ENCODE measurements around the gene DOK5.

DOK5 gene

DNA sequence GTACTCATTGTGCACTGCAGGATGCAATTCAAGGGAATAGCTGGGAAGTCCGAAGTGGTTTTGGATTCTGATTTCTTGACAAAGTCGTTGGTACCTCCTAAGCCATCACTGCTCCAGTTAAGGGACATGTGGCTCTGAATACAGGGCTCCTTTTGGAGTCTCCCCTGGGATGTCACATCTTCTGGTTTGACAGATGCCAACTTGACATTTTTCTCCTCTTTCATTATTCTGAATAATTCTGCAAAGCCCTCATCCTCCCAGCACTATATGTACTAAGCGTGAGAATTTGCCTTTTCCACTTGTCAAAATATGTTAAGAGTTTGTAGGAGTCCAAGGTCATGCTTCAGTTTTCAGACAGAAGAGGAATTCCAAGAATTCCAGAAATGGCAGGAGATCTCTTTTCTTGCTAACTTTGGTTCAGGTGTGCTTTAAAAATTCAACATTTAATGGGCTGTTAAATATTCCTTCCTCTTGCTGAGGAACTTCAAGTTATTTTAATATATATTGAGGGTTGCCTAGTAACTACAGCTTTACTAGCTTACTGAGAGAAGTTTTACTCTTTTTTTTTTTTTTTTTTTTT is 38.7 kb downstream of the DOK5 start:
- no peak for DNase-seq (ENCODE audit: low read depth)

DNA sequence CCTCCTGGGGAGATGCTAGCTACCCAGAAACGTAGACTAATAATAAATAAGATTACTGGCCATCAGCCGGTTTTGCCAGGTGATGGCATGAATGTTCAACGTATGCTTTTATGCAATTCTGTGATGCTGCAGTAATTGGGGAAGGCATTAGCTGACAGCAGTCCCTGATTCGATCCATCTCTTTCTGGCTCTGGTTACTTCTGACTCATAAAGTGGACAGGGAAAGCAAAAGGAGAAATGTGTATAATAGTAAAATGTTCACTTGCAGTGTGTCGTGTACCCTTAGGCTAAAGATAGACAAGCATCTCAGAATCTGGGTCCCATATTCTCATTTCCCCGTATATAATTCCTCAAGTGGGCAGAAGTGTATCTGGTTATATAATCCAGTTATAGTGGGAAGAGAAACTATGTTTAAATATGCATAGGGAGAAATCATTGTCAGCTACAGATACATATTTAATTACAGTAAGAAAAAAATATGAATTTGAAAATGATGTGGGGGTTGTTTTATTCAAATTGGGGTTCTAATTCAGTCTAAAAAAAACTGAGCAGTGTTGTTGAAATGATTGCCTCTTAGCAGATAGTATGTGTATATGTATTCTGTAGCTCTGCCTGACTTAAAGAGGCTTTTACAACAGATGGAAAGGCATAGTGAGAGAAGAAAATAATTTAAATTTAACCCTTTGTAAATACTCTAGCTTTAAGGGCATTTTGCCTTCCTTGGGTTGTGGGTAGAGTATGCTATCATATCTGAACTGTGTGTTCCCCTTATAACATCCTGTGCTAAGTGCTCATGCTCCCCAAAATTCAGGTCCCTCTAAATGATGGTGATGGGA is 40.6 kb downstream of the DOK5 start:
- no peak for DNase-seq (ENCODE audit: low read depth)

DNA sequence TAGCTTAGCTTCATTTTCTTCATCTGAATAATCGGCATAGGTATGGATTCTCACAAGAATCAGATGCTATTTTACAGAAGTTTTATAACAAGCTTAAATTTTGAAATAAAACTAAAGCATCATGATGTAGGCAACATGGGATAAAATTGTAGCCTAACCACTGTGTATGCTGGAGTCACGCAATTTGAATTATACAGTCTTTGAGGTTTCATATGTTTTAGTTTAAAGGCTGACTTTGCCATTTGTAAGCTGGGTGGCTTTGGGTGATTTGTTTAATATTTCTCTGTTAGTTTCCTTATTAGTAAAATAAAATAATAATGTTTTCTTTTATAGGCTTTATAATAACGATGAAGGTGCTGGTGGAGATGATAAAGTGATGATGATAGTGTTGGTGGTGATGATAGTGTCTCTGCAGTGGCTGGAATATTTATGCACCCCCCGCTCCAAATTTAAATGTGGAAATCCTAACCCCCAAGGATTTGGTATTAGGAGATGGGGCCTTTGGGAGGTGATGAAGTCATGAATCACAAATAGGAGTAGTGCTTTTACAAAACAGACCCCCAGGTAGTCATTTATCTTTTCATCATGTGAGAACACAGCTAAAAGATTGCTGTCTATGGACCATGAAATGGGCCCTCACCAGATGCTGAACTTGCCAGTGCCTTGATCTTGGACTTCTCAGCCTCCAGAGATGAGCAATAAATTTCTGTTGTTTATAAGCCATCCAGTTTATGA is 42.0 kb downstream of the DOK5 start:
- no peak for DNase-seq (ENCODE audit: low read depth)

DNA sequence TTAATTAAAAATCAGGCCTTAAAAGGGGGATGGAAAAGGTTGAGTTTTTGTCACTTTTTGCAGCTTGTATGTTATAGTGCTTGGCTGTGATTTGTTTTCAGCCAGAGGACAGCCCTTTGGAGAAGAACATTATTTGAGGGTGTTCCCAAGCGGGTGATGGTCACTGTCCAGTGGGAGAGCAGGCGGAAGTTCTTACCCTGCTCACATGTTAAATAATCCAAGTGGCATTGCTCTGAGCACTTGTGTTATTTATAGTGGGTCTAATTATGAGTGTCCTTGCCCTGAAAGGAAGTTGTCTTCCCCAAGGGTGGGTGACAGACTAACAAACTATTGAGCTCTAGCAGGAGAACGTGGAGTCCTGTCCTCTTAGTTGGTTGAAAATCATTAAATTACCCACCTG is 49.5 kb downstream of the DOK5 start:
- DNase-seq (ENCODE audit: low read depth), result no peak

DNA sequence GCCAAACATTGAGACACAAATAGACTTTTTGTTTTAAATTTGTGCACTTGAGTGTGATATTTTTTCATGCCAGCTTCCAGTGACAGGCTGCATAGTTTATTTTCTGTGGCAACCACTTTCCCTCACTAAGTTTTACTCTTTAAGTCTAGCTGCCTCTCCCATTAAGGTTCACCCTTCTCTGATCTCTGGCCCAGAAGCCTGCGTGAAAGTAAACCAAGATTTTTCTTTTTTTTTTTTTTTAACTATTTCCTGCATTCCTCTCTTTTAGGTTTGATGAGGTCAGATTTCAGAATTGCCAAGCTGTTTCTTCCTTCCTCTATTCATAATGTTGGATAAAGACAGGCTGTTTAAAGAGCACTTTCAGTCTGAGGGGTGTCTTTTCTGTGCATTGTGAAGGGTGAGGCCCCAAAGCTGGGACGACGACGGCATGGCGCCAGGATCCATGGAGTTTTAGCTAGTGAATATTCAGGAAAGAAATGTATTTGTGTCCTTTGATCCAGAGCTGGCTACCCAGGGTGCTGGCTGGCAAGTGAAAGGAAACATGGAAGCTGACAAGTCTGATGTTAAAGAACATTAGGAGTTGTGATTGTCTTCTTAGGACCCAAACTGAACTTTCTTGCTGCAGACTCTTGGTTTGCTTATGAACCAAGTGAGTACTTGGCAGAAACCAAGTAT is 50.7 kb downstream of the DOK5 start:
- no peak for DNase-seq (ENCODE audit: low read depth)

DNA sequence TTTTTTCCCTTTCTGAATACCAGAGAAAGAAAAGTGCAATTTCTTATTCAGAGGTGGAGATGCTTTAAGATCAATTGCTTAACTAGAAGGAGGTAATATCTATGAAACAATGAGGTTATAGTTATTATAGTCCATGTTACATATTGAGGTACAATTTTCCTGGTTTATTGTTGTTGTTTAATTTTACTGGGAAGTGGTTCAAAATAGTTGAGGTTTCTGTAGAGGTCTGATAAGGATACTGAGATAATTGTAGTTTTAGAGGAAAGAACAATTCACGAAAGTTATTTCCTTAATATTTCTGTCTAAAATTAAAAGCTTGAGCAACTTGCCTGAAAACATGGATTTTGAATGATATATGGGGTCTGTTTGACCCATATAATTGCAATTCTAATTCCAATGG is 51.4 kb downstream of the DOK5 start:
- no peak for DNase-seq (ENCODE audit: low read depth)

DNA sequence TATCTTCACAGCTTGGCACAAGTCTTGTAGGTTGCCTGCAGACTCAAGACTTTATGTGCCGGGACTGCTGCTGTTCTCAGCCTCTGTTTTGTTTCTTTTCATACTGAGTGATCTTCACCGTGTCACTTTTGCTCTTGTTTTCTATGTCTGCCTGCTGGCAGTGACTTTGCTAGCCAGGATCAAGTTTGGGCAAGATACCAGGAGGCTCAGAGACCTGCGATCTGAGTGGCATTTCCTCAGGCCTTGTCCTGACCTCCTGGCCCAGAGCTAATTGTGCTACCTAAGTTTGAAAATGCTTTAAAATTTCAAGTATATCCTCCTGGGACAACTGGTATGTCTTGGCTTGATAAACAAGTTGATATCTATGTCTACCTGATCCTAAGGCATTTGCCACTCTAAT is 57.2 kb downstream of the DOK5 start:
- no peak for DNase-seq (ENCODE audit: low read depth)

DNA sequence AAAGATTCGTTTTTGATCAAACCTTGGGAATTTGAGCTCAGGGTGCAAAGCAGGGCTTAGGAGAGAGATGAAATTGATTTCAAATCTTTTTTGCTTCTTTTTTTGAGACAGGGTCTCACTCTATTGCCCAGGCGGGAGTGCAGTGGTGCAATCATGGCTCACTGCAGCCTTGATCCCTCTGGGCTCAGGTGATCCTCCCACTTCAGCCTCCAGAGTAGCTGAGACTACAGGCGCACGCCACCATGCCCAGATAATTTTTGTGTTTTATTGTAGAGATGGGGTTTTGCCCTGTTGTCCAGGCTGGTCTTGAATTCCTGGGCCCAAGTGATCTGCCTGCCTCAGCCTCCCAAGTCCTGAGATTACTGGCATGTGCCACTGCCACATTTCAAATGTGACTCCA is 58.7 kb downstream of the DOK5 start:
- no peak for DNase-seq (ENCODE audit: low read depth)

DNA sequence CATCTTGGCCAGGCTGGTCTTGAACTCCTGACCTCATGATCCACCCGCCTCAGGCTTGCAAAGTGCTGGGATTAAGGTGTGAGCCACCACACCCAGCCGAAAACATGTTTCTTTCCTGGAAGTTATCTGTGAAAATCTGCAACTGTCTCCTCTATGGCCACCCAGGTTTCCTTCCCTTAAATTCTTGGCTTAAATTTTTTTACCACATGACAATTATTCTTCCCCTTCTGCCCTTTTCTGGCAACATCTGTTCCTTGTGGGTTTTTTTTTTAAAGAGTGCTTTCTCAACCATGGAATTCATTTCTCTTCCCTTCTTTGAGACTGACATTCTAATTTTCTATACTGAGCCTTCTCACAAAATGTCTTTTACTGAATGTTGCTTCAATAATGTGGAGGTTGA is 59.6 kb downstream of the DOK5 start:
- no peak for DNase-seq (ENCODE audit: low read depth)

DNA sequence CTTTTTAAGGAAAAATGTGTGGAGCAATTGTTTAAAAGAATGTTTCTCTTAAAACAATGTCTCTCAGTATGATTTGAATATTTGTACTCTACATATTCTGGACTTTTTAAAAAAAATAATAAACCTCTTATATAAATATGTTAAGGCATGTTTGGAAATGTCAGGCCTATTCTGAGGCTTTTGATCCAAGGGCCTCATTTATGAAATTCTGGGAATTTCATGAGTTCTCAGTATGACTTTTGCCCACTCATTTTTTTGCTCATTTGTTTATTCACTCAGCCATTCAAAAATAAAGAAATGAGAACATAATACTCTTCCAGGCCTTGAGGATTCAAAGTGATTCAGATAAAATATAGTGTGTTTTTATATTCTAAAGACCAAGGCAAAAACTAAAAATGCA is 60.4 kb downstream of the DOK5 start:
- no peak for DNase-seq (ENCODE audit: low read depth)

DNA sequence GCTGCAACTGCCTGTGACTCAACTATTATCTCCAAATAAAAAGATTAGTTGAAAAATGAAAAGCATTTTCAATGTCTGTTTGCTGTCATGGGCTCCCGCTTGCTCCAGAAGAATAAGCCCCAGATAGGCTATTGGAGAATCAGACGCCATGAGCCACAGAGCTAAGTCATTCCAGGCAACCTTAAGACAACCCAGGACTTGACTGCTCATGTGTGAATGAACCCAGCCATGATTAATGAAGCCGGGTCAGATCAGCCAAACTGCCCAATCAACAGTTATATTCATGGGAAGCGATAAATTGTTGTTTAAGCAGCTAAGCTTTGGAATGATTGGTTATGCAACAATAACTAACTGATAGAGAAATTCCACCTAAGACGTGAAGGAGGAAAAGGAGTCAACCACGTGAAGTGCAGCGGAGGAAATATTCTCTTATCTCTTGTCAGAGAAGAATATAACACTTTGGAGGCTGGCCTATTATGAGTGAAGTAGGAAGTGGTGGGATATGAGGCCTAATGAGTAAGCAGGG is 64.2 kb downstream of the DOK5 start:
- DNase-seq (ENCODE audit: low read depth), result no peak

DNA sequence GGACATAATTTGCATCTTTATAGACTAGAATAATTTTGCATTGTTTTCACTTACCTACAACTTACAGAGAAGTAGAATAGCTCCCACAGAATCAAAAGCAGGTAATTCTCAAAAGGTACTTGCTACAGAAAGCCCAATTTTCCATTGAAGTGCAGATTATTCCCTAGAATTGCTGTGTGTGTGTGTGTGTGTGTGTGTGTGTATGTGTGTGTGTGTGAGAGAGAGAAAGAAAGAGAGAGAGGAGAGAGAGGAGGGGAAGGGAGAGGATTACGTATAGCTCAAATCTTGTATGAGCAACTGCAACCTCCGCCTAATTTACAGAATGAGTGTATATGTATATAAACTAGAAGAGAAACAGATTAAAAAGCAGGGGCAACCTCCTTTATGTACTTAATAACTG is 68.0 kb downstream of the DOK5 start:
- no peak for DNase-seq (ENCODE audit: low read depth)

DNA sequence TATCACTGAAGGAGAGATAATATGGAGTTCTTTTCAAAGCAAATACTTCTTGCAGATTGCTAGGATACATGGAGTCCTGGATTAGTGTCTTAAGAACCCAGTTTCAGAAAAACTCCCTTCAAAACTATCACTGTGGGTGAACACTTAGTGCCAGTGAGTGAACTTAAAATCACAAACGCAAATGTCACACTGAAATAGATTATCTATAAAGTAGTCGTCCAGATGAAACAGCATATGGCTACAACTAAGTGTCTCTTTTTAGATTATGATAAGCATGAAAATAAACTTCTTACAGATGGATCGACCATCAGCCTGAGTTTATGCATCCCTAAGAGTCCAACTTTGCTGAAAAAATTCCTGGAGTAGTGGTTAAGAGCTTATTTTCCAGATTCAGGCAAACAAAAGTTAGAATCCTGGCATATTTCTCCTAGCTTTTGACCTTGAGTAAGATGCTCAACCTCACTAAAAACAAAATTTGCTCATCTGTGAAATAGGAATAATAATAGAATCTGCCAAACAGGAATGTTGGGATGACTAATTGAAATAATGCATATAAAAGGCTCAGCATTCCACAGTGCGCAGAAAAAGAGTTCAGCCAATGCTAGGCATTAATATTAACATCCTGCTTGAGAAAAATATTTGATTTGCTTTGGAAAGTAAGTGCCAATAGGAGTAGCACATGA is 70.4 kb downstream of the DOK5 start:
- DNase-seq (ENCODE audit: low read depth), result no peak

DNA sequence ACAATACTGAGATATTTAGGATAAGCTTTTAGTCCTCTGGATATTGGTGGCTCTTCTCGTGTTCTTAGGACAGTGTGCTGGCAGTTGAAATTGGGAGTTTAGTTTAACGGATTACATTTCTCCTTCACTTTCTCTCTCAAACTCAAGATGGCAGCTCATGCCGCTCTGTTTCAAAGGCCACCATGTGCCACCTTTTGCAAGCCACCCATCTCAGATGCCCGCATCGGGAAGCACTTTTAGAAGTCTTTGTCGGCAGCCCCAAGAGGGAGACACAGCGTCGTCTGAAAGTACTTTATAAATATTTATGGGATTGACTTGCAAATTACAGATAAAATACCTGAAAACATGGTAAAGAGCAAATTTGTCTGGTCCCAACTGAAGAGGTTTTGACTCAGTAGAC is 73.5 kb downstream of the DOK5 start:
- no peak for DNase-seq (ENCODE audit: low read depth)

DNA sequence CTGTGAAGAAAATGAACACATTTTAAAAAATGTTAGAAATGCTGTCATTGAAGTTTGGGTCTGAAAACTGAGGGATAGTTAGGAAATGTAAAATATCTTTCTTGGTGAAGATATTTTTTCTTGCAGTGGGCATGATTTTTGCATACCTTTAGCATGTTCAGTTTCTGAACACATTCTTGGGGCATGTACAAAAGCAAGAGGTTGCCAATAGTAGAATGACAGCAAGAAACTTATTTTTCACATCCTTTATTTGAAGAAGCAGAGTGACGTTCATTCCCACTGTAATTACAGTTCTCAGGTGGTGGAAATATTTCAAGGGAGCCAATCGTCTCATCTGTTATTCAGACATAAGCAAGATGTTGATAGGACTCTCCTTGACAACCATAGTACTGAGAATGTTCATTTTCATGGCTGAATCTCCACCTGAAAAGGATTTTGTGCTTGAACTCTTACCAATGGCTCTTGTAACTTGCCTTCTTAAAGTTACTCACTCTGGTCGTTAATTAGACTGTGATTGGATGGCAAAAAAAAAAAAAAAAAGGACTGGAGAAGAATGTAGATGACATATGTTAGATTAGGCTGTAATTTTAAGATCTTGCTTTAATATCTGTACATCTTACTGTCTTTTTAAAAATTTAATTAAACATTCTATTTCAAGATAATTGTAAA is 74.4 kb downstream of the DOK5 start:
- no peak for DNase-seq (ENCODE audit: low read depth)

DNA sequence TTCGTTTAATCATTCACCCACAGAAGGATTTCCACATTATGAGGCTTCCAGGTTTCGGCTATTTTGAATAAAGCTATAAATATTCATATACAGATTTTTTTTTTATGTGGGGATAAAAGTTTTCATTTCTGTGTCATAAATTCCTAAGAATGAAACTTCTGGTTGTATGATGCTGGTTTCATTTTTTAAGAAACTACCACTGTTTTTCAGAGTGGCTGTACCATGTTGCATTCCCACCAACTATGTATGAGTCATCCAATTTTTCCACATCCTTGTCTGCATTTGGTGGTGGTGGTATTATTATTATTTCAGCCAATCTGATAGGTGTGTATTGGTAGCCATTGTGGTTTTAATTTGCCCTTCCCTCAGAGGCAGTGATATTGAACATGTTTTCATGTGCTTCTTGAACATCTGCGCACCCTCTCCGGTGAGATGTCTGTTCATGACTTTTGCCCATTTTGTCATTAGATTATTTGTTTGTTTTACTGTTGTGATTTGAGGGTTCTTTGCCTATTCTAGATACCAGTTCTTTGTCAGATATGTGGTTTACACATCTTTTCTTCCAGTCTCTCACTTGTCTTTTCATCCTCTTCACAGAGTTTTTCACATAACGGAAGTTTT is 75.5 kb downstream of the DOK5 start:
- DNase-seq (ENCODE audit: low read depth), result no peak

DNA sequence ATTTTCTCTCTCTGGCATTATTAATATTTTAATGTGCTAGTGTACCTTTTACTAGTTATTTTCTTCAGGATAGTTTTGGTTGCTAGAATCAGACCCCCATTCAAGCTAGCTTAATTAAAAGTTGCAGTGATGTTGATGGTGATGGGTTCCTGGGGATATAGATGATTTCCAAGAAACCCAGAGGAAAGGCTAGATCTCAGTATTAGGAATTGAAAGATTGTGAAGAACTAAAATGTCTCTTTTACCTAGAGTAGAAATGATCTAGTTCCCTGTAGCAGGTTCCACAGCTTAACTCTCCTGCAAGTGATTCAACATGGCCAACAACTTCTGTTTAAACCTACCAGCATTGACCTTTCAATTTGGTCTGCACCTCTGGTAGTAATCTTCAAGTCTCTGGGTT is 78.6 kb downstream of the DOK5 start:
- DNase-seq (ENCODE audit: low read depth), result no peak

DNA sequence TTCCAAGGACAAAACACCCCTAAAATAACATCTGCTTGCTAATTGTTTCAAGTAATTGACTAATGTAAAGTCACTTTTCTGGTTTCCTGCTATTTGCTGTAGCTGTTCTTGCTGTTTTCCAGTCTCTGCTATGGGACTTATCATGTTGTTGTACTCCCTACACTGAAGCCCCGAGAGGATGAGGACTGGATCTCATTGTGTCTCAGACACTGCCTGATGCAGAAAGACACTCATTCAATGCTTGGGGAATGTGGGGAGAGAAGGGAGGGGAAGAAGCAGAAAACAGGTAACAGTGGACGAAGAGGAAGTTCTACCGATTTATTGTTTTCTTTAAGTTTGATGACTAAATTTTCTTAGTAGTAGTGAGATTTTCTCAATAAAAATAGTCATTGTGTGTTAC is 79.8 kb downstream of the DOK5 start:
- DNase-seq (ENCODE audit: low read depth), result no peak

DNA sequence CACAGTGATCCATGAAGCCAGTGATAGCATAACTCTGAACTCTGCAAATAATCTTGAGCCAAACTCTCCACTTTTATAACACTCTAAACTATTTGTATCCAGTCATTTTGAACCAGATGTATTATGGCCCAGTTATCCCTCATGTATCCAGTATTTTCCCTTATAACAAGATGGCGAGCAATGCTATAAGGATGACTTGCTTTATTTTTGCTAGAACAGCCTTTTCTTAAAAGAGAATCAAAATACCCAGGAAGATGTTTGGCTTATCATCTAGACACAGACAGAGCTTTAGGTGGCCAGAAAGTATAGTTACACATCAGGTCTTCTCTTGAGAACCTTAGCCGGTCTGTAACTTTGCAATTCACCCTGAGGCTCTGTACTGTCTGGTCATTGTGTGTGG is 81.0 kb downstream of the DOK5 start:
- DNase-seq (ENCODE audit: low read depth), result no peak

DNA sequence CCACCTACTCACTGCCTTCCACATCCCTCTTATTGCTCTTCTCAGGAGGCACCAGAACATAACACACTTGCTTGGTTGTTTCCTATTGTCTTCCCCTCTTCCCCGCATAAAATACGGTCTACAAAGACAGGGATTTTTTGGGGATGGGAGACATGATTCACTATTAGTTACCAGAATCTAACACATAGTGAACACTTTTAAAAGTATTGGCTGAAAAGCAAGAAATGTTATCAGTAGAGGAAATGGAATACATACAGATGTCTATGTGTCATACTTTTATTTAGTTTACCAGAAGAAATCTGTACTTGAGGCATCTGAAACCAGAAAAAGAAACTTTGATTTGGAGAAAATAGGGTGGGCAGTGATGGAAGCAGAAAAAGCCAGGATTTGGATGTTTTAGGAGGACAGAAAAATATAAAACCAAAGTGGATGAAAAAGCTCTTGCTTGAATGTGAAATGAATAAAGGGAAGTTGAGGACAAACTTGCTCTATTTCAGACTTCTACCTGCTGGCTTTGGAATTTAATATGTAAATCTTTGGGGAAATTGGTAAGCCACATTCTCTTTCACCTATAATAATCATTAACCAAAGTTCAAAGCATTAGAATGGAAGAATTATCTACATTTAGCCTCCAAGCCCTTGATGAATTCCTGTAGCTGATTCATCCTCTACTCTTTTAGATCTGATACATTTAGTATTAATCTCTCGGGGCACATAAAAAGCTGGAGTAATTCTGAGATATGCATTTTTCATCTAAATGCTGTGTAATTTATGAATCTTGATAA is 82.6 kb downstream of the DOK5 start:
- no peak for DNase-seq (ENCODE audit: low read depth)

Data from stimulated activated CD4-positive, alpha-beta T cell treated with anti-CD3 and anti-CD28 coated beads, Interleukin-2, amount 100 ng/mL, for 4 hours (primary cell).